GM19043 (cell line): Measurements from ENCODE around the gene MAD1L1.

Experiments used
- ATAC-seq: cut with Tn5 transposase; IDR thresholded peaks from one replicate; pipeline ENCODE4 v1.9.1; 2021; ENCODE audit warnings: low read depth; ENCODE audit not compliant: unreplicated experiment

The MAD1L1 gene

DNA sequence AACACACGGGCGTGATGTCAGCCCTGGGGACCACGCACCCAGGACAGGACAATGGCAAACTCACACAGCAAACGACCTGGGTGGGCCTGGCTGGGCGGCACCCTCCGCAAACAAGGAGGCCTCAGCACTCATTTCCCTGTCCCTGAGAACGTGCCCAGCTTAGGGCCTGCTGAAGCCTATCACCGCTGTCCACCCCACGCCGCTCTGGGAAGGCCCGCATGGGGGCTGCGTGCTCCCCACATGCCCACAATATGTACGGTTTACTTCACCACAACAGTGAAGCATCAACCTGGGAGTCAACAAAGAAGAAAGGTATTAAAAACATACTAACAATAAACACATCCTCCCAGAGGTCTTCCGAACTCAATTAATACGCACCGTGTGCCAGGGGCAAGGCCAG, 12.2 kb downstream of the MAD1L1 start:
- no peak for ATAC-seq

DNA sequence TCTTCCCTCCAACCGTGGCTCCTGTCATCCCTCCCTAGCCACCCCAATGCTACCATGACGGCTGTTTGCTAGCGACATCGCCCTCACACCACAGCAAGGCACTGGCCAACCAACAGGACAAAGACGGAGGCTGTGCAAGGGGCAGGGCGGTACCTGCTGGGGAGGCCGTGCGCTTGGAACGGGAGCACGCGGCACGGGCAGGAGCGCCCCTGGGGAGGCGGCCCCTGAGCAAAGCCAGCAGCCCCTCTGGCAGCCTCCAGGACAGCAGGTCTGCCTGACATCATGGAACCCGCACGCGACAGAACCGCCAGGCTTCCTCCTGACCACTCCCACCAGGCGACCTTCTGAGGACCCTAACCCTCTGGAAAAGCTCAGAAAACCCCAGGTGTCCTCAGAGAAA, 12.7 kb downstream of the MAD1L1 start:
- no peak for ATAC-seq

DNA sequence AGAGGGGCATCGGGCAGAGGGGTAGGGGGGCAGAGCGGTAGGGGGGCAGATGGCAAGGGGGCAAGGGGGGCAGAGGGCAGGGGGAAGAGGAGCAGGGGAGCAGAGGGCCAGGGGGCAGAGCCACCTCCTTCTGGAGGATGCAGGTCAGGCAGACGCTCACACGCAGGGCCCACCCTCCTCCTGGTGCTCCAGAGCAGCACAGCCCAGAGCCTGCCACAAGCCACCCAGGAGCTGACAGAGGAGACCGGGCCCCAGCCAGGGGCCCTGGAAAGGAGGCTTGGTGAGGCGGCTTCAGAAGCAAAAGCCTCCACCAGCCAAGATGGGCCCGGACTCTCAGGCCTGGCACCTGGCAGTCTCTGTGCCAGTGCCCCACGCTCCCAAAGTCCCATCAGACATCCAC, 13.1 kb downstream of the MAD1L1 start:
- no peak for ATAC-seq

DNA sequence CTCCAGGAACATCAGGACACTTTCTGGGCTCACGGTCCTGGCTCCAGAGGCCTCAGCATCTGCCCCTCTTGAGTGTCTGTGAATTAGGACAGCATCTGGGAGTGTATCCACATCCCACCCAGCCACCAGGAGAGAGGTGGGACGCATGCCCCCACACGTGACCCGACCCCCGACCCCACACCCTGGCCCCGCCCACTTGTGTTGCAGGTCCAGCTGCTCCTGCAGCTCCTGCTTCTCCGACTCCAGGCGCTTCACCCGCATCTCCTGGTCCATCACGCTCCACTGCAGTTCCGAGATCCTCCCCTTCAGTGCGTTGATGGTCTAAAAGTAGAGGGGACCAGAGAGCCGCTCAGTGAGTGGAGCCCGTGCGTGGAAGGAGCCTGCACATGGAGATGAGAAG, 13.6 kb downstream of the MAD1L1 start:
- ATAC-seq, result no peak

DNA sequence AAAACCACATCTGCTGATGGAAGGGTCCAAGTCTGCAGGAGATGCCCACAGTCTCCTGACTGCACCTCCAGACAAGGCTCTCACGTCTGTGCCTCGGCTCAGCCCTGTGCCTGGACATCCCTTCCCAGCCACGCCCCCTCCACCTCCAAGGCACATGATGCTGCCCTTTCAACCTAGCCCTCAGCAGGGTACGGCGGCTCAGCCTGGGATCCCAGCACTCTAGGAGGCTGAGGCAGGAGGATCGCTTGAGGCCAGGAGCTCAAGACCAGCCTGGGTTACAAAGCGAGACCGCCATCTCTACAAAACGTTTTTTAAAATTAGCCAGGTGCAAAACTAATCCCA, 14.3 kb downstream of the MAD1L1 start:
- ATAC-seq, result no peak

DNA sequence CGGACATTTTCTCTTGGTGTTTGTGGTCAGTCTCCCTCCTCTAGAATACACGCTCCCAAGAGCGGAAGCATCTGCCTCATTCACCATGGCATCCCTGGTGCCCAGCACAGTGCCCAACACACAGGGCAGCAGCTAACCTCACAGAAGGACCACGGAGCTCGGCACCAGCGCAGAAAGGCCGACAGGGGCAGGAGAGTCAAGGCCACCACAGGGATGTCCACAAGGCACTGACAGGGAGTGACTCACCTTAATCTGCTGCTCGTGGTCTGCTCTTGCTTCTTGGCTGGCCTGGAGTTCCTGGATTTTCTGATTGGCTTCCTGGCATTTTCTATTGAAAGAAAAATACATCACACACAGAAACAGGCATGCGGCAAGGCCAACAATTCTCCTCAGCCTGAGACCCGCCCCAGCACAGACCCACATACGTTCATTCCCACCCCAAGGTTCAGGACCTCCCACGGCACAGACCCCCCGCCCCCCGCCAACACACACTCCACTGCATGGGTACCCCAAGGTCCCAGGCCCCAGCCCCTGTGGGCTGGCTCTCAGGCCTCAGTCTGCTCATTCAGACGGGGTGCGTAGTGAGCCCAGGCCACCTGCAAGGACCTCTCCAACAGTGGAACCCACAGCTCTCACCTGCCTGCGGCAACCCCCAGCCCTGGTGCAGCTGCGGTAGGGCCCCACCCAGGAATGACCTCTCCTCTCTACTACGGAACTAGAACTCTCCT, 14.9 kb downstream of the MAD1L1 start:
- ATAC-seq, result no peak

DNA sequence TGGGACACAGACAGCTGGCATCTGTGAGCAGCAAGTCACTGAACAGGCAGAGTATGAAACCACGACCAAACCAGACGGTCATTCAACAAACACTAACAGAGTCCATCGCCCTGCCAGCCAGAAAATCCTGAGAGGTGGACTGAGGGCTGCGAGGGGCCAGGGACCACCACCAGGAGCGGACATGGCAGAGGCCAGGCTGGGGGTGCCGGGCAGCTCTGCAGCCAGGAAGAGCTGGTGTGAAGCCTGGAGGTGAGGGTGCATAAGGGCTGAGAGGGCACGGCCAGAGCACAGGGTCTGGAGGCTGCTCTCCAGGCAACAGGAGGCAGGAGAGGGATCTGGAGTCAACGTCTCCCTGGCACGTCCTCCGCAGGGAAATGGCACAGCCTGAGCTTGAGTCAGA, 15.5 kb downstream of the MAD1L1 start:
- ATAC-seq, result no peak

DNA sequence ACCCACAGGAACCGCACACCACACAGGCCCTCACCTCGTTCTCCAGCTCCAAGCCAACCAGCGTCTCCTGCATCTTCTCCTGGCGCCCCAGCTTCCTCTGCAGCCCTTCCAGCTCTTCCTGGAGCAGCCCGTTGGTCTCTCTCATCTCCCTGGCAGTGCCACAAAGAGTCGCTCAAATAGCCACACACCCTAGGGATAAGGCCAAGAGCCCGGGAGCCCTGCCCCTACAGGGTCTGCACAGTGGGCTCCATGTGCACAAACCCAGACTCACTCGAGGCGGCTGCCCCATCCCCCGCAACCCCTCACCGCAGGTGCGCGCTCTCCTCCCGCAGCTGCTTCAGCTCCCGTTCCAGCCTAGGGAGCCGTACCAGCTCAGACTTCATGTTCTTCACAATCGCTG, 16.9 kb downstream of the MAD1L1 start:
- ATAC-seq, result no peak

DNA sequence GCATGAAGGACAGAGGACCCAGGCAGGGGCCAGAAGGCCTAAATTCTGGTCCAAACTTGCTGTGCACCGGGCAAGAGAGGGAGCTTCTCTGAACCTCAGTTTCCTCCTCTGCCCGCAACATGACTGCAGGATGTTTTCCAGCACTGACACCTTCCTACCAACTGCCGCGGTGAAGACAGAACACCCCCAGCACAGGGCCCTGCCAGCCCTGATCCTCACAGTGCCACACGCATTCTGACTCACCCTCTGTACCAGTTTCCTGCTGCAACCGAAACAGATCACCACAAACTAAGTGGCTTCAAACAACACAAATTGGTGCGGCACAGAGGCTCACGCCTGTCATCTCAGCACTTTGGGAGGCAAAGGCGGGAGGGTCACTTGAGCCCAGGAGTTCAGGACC, 18.1 kb downstream of the MAD1L1 start:
- ATAC-seq, result no peak

DNA sequence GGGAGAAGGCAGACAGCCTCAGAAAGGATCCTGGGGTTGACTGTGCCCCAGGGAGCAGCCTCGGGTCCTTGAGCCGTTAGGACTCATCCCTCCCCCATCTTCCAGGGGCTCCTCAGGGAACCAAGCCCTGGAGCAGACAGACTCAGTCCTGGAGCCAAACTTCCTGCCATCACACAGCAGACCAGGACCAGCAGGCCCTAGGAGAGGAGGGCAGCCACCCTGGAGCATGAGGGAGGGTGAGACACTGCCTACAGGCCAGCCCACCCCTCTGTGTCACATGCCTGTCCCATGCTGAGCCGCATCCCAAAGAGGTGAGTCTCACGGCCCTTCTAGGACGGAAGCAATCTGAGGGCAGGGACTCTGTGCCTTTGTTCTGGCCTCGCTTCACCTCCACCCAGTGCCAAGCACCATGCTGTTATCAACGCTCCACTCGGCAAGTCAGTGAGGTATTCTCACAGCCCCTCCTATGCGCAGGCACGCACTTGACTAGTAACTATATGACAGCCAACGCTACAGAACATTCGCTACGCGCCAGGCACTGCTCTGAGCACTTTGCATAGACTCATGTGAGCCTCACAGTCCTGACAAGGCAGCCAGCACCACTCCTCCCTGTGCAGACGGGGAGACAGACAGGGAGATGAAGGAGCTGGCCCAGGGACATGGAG, 19.1 kb downstream of the MAD1L1 start:
- ATAC-seq, result no peak

DNA sequence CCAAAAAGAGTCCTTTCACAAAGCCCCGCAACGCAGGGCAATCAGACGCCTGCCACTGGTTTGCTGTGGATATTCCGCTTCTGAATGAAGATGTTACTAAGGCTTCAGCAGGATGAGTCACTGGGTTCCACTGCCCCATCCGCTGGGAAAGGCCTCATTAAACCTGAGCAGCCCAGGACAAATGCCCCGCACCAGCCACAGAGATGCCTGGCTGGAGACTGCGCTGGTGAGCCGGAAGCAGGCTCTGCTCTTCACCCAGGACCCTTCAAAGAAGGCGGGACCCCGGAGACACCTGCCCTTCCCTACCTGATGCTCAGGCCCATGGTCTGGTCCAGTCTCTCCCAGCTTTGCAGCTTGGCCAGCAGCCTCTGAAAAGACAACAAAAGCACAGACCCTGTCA, 19.8 kb downstream of the MAD1L1 start:
- no peak for ATAC-seq

DNA sequence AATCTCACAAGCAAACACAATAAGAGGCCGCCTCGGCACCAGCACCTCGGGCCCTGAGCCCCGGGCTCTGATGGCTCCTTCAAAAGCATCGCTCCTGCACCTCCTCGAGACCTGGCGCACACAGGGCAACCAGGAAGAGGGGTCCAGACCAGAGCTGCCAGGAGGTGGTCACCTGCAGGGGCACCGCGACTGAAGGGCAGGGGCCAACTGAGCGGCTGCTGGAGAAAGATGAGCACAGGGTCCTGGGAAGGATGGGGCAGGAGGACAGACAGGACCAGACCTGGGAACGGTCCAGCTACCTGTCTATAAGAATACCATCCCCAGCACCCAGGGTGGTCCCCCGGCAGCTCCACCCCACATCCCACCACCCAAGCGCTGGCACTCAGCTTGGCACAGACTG, 20.8 kb downstream of the MAD1L1 start:
- ATAC-seq, result no peak

DNA sequence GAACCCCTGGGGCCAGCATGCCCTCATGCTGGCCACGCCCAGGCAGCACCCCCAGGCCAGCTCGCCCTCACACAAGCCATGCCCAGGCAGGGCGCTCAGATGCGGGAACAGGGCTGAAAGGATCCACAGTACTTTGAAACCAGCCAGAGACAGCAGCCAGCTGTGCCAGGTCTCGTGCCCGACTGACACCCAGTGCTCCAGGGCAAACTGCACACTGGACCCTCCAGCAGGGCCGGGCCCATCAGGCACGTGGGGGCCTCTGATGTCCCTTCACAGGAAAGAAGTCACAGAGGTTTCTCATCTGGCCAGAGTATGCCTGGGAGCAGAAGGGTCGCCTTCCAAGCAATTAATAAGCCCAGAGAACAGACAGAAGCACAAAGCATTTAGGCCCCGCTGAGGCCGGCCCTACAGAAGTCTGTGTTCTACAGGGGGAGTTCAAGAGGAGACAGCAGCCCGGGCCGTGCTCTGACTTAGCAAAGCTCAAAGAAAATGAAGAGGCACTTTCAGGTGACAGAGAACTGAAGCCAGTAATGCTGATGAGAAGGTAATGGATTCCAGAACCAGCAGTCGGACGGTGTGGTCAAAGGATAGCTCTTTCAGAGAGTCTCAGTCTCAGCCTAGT, 21.4 kb downstream of the MAD1L1 start:
- no peak for ATAC-seq

DNA sequence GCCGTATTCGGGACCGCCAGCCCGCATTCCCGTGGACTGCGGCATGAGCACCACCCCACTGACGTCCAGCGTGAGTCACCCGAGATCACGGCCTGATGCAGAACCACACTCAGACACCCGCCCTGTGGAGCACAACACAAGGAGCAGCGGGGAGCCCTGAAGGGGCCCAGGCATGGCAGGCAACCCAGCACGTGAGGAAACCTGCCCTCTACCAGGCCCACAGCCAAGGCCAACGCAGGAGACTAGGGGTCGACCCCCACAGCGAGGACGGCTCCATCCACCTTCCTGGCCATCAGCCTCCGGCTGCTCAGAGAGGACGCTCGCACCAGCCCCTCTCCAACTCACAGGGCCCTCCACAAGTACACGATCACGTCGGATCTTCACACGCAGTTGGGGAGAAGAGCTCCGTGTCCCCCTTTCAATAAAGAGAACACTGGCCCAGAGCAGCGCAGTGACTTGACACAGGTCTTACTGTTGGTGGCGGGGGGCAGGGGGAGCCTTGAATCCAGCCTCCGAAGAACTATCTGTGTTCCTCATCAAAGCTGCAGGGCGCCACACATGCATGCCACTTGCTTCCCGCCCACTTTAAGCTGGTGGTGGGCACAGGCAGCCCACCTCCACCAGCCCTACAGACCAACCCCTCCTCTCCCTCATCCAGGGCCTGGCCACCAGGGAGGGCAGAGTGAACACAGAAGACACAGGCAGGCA, 22.0 kb downstream of the MAD1L1 start:
- ATAC-seq, result no peak

DNA sequence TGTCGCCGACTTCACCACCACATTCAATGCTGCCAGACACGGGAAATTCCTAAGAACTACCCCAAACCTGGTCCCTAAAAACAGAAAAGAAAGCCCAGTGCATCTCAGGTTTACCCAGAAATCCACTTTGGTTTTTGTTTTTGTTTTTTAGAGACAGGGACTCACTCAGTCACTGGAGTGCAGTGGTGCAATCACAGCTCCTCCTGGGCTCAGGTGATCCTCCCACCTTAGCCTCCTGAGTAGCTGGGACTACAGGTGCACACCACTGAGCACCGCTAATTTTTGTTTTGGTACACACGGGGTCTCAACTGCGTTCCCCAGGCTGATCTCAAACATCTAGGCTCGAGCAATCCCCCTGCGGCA, 22.8 kb downstream of the MAD1L1 start:
- no peak for ATAC-seq

DNA sequence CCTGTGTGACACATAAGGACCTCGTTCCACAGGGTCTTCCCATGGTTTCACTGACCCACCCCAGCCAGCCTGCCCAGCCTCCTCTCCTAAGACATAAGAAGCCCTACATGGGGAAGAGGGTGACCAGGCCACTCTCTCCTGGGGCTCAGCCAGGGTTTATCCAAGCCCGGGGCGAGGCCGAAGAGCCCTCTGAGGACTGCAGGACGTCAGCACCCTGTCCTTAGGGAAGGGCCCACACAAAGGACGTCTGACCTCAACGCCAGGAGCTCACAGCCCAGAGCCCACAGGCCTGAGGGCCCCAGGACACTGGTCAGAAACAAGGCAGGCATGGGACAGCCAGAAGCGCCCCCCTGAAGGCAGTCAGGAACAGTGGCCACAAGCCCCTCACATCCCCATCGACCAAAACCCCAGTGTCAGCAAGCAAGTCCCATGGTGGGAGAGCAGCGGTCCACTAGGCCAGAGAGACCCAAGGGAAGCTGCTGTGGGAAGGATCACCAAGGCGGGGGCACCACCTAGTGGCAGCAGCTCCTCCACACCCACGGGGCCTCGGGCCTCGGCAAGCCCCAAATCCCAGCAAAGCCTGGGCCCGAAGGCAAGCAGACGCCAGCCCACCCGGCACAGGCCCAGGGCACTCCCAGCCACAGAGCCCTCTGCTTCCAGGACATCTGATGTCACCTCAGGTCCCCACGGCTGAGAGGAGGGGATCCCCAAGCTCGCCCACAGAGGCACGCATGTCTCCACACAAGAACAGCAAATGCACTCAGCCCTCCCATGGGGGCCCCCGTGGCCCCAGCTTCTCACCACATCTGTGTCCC, 23.4 kb downstream of the MAD1L1 start:
- ATAC-seq, result no peak

DNA sequence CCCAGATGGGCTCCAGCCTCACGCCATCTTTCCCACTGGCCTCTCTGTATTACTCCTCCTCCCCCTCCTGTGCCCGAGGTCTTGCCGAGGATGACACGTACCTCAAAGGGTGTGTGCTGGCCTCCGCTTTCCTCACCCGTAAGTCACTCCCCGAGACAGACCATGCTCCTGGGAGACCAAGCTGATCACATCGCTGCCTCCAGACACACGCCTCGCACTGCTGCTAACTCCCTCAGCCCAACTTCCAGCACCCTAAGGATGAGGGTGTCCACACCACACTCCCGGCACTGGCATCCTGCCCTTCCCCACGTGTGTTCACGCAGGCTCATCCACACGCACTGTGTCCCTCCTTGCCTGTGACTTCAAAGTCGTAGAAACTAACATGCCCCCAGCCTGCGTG, 24.0 kb downstream of the MAD1L1 start:
- no peak for ATAC-seq

DNA sequence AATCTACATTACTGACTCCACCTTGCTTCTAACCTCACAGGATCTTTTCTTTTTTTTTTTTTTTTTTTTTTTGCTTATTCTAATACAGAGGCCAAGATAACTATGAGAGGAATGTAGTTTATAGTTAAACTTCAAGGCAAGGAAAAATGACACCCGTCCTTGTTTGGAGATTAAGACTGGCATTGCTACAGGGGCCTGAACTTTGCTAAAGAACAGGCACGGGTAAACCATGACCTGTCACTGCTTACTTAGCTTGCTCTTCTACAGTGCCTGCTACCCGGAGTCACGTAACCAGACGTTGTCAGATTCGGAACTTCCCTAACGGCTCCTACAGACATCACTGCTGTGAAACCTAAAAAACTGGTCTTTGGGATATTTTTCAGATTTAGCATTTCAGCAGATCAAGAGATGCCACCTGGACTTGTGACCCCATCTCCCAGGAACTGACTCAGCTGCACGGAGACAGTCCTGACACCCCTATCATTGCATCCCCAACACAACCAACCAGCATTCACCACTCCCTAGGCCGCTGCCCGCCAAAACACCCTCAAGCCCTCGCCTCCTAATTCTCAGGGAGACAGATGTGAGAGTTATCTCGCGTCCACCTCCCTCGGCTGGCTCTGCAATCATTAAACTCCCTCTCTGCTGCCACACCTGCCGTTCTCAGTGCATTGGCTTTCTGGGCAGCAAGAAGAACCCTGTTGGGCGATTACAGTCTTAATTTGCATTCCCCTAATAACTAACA, 27.5 kb downstream of the MAD1L1 start:
- ATAC-seq, result no peak

DNA sequence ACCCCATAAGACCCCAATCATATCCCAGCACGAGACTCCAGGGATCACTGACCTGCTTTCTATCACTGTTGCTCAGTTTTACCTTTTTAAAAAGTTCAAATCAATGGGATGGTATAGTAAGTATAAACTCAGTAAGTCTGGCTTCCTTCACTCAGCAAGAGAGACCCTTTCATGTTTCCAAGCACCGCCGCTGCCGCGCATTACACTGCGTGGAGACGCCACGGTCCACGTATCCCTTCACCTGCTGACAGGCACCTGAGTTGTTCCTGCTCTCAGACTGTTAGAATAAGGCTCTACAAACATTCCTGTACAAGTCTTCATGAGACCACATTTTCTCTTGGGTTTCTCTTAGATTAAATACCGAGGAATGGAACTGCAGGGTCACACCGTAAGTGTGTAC, 28.3 kb downstream of the MAD1L1 start:
- no peak for ATAC-seq

DNA sequence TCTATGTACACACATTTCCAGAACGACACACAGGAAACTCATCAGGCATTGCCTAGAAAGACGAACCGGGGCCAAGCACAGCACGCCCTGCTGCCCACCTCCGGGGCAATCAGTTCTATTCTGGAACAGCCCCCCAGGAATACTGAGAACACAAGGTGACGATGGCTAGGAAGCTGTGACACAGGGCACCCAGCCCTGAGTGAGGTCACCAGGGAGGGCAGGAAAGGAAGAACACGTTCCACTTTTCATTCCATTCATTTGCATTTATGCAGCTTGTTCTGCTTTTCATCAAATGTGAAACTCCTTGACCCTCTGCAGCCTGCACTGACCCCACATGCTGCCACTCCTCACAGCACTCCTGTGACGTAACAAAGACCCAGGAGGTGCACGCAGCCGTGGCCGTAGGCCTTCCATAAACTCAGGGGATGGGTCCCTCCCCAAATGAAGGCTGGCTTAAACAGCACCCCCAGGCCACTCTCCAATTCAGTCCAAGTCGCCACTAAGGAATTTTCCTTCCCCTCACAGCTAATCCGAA, 28.9 kb downstream of the MAD1L1 start:
- no peak for ATAC-seq
